HG03064 (cell line): Measurements from ENCODE around the gene MAP3K4.

Source experiments
- ATAC-seq: cut with Tn5 transposase; IDR thresholded peaks from one replicate; pipeline ENCODE4 v1.9.1; 2021; ENCODE audit warnings: low read depth; ENCODE audit not compliant: unreplicated experiment

The MAP3K4 gene

DNA sequence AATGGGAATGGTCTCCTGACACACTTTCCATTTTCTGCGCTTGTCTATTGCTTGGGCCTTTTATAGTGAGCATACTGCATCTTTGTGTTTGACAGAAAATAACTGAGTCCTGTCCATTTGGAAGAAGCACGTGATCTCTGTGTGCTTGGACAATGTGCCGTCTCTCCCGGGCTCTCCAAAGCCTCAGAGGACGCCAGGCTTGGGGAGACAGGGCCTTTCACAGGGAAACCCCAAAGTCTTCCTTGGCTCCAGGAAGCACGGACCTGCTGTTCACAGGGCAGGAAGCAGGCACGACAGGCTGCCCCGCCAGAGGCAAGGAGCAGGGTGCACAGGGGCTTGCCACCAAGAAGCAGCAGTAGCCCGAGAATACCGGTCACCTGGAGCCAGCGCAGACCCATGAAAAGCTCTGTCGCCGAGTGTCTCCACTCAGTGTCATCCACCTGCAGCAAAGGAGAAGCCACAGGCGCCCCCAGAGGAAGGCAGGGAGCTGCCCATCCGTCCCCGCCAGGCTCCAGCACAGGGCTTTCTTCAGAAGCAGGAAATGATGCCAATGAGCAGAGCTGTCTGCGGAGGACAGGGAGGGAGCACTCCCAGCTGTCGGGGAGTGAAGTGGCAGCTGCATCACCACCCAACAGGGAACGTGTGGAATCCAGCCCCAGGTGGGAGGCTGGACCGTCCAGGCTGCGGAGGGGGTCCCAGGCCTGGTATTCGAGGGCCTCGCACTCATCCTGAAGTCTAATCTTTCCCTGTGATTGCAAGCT lies 147.2 kb downstream of the MAP3K4 start:
- no peak for ATAC-seq

DNA sequence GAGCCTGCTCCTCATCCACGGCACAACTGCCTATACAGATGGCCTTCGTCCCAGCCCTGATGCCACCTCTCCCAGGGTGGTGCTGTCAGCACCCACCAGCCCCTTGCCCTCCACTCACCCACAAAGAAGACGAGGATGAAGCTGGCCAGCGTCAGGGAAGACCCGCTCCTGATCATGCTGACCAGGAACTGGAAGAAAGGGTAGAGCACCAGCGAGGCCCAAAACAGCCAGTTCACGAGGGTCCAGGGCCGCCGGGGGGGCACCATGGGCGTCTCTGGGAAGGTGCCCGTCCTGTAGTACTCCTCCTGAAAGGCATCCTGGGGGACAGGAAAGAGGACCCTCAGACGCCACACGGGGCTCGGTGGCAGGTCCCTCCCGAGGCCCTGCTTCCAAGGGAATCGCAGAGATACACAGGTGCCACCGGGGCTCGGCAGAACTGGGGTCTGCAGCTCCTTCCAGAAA lies 147.8 kb downstream of the MAP3K4 start:
- no peak for ATAC-seq

DNA sequence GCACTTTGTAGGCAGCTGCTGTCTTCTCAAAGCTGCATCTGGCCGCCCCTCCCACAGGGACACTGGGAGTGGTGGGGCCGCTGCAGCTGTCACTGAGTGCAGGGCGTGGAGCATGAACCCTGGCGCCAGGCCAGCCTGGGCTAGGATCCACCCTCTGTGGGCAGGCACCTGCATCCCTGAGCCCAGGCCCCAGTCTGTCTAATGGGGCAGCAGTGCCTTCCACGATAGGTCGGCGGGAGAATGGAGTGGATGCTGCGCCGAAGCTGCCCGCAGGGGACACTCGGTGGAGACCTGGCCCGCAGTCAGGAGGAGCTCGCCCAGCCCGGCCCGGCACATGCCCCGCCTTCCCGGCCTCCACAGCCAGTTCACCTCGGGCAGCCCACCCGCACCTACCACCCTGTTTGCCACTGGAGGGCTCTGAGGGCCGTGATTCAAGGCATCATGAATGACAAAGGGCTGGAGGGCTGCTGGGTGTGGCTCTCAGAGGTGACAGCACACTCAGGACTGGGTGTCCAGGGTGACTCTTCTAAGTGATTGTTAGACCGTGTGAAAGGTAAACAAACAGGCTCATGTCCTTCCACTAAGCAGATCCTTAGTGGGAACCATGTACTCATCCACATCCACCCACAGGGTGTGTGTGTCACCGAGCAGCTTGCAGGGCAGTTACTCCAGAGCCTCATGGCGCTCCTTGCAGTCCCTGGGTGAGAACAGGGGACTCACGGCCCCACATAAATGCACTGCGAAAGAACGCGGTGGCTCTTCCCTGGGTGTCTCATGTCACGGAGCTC lies 148.4 kb downstream of the MAP3K4 start:
- ATAC-seq: no peak

DNA sequence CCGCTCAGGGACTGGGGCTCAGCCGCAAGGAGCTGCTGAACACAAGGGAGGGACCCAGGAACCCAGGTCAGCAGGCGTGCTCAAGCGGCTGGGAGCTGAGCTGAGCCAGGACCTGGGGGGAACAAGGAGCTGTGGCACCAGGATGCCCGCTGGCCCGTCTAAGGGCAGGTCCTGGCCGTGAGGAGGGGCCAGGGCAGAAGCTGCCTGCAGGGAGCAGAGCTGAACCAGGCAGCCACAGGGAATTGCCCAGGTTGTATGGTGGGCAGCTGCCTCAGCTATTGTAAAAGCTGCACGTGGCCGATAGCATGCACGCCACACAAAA lies 148.9 kb downstream of the MAP3K4 start:
- ATAC-seq: no peak

DNA sequence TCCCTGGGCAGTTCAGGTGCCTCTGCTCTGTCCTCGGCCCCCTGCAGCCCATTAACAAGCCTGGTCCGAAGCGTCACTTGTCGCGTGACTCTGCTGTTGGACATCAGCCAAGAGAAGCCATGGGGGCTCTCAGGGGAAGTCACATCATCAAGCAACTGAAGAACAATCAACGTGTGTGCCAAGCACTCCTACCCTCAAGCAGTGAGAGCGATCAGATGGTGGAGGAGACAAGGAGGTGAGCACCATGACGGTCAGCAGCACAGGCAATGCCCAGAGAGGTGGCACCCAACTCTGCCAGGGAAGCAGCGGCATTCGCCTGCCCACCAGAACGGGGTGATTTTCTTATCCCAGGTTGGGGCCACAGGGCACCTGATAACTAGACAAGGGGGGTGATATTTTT lies 149.6 kb downstream of the MAP3K4 start:
- no peak for ATAC-seq

DNA sequence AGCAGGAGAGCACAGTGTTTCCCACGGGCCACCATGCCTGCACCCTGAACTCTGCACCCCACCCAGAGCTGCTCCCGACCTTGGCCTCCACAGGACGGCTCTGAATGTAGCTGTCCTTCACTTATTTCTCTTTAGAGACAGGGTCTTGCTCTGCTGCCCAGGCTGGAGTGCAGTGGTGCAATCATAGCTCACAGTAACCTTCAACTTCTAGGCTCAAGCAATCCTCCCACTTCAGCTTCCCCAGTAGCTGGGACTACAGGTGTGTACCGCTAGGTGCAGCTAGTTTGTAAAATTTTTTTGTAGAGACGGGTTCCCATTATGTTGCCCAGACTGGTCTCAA lies 151.4 kb downstream of the MAP3K4 start:
- no peak for ATAC-seq

DNA sequence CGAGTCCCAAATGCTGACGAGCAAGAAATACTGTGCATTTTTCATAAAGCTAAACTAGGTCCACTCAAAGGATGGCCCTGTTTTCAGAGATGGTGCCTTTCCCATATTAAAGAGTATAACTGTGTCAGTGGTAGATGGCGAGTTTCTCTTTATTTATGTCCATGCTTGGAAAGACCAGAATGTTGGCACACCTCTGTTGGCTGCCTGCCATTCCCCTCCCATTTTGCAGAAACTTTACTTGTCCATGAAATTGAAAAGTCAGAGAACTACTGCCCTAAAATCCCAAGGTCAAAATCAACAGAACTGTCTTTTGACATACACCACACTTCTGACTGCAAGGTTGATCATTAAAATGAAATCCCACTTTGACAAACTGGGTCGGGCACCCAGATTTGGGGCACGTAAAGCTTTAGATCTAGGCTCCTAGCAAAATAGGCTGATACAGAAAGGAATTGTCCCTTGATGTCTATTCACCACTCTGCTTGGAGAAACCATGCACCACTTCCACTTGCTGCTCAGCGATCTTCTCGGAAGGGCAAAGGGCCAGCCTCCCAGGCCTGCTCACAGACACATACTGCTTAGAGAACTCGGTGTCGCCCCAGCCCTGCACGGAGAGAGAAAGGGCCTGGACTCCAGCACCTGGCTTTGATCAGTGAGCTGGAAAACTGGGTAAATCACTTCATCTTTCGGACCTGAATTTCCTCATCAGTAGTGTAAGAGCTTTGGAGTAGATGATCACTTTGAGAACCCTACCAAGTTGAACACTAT lies 152.3 kb downstream of the MAP3K4 start:
- ATAC-seq: no peak

DNA sequence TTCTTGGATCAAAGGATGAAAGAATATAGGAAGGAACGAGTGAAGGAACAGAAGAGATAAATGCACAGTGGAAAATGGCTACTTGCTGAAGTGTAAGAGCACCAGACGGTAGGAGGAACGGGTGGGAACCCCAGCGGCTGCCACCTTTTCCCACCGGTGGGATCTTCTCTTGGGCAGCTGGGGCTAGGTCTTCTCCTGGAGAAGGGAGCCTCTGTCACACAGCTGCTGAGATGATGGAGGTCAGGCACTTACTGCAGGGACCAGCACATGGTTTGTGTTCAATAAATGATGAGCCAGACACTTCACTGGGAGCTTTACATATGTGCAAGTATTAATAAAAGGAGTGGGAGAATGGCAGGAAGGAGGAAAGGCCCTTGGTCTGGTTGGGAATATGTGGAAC lies 158.6 kb downstream of the MAP3K4 start:
- ATAC-seq: no peak

DNA sequence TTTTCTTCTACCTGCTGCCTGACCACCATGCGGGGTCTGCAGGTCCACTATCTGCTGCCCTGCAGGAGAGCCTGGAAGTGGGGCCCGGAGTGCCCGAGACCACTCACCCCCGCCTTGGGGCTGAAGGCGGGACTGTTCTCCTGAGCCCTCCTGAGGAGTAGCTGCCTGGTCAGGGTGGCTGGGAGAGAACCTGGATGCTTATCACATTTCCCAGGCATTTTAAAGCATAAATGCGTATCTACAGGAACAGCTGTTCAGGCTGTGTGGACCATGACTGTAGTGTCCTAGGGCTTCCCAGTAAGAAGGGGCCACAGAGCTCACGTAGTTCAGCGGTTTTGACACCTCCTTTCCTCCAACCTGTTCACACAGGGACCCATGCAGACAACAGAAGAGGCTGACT lies 159.0 kb downstream of the MAP3K4 start:
- ATAC-seq: no peak

DNA sequence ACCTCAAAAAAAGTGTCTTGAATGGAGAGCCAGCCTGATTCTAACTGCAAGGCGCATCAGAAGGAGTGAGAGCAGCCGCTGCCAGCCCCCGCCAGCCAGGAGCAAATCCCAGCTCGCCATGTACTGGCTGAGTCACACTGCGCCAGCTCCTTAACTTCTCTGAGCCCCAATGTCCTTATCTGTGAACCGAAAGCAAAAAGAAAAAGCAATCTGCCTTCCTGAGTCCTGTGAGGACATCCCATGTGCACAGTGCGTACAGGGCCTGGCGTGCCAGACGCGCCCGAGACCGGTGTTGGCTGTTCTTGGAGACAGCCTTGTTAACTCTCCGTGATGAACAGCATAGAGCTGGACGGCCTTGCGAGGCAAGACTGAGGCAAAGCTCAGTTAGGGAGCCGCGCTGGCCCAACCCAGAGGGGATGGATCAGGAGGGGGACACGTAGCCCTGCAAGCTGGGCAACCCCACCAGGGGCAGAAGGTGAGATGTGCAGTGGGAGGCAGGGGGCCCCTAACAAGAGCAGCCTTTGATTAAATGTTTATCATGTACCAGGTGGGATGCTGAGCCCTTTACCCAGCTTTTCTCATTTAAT lies 159.6 kb downstream of the MAP3K4 start:
- no peak for ATAC-seq

DNA sequence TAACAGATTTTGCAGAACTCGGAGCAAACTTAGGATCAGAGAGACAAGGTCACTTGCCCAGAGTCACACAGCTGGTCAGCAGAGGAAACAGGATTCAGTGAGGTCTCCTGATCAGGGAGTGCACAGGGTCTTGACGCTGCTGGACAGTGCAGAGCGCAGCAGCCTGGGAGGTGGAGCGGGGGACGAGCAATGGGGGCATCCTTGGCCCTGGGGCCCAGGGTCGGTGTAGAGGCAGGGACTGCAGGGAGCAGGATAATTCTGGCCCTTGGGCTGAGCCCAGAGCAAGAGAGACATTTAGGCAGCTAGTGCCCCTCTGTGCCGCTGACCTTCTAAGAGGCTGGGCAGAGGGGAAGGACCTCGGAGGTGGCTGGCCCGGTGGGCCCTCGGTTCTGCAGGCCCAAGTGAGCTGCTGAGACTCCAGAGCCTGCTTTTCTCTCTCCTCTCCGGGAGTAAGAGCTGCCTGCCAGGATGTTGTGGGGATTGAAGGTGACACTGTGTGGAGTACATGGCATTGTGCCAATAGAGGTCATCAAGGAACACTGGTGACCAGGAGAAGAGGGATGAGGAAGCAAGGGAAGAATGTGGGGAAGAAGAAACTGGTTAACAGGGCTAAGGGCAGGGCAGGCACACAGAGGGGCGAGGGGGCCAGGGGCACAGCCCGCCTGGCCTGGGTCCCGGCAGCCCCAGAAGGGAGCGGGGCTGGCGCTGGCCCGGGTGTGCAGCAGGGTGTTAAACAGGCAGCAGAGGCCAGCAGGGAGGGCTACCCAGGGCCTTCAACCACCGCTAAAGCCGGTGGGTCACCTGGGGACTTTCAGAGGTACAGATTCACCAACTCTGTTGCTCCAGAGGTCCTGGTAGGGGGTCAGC lies 160.3 kb downstream of the MAP3K4 start:
- no peak for ATAC-seq

DNA sequence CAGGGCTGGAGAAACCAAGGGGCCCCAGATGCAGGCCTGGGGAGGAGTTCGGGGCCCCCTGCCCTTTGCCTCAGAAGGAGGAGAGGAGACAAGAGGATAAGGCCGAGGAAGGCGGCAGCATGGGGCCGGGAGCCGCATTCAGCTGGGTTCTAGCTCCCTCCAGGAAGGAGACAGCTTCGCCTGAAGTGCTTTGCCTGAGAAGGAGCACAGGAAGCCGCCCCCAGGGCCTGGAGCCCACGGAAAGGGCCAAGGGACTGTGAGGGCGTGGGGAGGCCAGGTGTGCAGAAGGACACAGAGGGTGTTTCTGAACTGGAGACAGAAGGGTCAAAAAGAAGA lies 160.9 kb downstream of the MAP3K4 start:
- ATAC-seq: no peak

DNA sequence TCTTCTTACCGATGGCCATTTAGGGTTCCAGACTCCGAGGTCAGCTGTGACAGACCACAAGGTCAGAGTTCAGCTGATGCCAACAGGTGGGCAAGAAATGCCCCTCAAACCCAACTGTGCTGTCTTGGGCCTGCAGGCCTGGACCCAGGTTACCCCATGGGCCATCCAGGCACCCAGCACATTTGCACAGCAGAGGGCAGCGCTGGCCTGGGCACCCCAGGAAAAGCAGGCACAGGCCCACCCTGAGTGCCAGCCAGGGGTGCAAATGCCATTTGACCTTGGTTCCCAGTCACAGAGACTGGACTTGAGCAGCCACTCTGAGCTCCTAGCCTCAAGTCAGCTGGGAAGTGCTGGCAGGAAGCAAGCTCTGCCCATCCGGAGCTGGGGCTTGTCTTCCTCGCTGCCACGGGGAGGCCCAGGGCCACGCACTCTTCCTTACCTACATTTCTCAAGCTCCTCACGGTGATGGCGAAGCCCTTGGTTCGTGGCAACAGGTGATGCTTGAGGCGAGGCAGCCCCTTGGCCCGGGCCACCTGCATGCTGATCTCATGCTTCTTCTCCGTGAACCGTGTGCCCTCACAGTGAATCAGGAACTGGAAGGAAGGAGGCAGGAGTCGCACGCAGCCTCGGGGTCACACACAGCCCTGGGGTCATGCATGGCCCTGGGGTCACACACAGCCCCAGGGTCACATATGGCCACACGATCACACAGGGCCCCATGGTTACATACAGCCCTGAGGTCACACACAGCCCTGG lies 161.5 kb downstream of the MAP3K4 start:
- ATAC-seq: no peak

DNA sequence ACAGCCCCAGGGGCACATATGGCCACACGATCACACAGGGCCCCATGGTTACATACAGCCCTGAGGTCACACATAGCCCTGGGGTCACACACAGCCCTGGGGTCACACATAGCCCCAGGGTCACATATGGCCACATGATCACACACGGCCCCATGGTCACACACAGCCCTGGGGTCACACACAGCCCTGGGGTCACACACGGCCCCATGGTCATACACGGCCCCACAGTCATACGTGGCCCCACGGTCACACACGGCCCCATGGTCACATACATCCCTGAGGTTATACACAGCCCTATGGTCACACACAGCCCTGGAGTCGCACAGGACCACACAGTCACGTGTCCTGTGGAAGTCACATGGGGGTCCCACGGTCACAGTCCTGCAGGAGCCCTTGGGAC lies 162.2 kb downstream of the MAP3K4 start:
- no peak for ATAC-seq

DNA sequence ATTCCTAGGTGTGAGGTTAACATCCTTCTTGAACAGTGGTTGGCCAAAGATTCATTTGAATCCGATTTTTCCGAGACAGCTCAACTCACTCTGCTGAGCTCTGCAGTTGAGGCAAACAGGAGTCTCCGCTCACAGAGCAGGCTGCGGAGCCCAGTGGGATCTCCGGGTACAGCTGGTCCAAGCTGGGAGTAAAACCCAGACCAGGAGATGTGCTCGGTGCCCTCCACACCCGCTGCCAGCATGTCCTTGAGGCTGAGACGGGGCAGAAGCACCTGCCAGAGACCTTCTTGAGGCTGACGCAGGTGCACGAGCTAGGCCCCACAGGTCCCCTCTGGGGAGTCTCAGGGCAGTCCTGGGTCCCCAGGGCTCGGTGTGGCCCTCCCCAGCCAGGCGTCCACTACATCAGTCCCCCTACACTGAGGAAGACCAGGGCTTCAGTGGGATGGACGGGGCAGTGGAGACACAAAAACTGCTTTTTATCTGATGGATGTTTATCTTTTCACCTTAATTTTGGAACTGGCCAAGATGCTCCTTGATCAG lies 163.3 kb downstream of the MAP3K4 start:
- no peak for ATAC-seq

DNA sequence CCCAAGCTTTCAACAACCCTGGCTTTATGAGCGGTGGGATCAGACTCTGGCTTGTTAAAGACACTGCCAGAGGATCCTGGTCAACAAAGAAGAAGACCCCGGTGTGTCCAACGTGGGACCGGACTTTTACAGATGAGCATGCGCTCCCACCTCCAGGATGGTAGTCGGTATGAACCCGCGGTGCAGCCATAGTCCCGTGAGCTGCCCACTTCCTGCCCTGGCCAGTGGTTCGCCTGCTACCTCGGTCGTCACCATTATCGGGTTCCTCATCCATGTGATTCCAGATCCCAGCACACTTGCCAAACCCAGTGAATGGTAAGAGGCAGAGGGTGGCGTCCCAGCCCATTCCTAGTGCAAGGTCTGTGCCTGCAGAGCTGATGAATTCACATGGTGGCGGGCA lies 169.6 kb downstream of the MAP3K4 start:
- no peak for ATAC-seq

DNA sequence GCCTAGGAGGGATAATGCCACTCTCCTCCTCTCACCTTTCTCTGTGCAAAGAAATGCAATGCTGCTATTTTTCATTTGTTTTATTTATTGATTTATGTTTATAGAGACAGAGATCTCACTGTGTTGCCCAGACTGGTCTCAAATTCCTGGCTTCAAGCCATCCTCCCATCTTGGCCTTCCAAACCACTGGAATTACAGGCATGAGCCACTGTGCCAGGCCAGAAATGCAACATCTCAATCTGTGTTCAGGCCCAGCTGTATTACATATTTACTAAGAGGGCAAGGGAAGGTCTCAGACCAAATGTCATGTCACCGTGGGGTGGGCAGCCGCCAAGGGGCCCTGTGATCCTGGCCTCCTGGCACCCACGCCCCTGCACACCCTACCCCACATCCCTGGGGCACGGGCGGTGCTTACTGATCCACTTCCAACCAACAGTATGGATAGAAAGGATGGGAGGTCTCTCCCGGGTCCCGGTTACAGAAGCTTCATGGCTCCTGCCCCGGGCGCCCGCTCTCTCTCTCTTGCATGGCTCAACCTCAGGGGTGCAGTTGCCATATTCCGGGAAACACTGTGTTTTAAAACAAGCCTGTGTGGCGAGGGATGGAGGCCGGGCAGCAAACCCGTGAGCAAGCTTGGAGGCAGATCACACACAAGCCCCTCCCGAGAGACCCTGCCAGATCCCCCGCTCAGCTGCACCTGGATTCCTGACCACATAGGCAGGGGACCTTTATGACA lies 170.5 kb downstream of the MAP3K4 start:
- ATAC-seq: no peak

DNA sequence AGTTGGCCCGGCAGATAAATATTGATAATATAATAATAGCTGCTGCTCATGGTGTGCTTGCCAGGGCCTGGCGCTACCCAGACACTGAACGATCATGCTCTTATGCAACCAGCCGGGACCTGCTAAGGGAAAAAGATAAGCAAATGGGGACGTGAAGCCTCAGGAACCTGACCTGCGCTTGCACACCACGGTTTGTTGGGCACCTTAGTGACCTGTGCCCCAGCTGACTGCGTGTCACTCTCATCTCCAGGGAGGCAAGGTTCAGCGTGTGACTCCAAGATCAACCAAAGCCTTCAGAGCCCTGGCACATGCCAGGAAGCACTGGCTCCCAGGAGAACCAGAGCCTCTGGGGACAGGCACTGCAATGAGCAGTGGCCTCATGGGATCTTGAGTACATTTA lies 171.2 kb downstream of the MAP3K4 start:
- ATAC-seq: no peak
